ENCODE data around the gene GMEB2.
A peak's percentile ranks its signal among the peaks of the same experiment; 100 is the strongest.

Gene GMEB2

GRCh38 chr20:63539092-63539430, 87.8 kb downstream of the GMEB2 start:
- TF ChIP-seq CTCF (IDR thresholded peaks at IDR 0.05; ENCODE audit: low read length, missing control alignments), result no peak
- no peak overlapping the region for H3K4me3 ChIP-seq (replicated peaks; ENCODE audit: low read depth, low read length)
- no peak for DNase-seq (ENCODE audit: low read depth)

GRCh38 chr20:63538204-63539091, 88.5 kb downstream of the GMEB2 start:
- no peak for TF ChIP-seq CTCF (IDR thresholded peaks at IDR 0.05; ENCODE audit: low read length, missing control alignments)
- peak overlapping the region; percentile 33 for H3K4me3 ChIP-seq (replicated peaks; ENCODE audit: low read depth, low read length)
- peak; percentile 38 for DNase-seq (ENCODE audit: low read depth)

Data from fibroblast of pulmonary artery (primary cell).